Thyroid gland (tissue), 4 donors: Measurements from ENCODE around the gene LCN10.

Experiments
- CTCF ChIP-seq, 6 experiments: fragments of 200-600 bp in 3 of 6; fragments of 450-650 bp in 3 of 6; sonication (generic) in 3 of 6; IDR thresholded peaks; one replicate each; pipeline ENCODE4 v1.5.1; 2016 to 2019; ENCODE audit warnings: antibody characterized with exemption in 6 of 6, mild to moderate bottlenecking in 2 of 6, inconsistent platforms in 1 of 6, moderate library complexity in 1 of 6
- POLR2A ChIP-seq, 2 donors: fragments of 450-650 bp; IDR thresholded peaks; one replicate each; pipeline ENCODE4 v1.6.1; 2017; ENCODE audit warnings: antibody characterized with exemption in 2 of 2, mild to moderate bottlenecking in 2 of 2, moderate library complexity in 1 of 2

- TF ChIP-seq CTCF (IDR thresholded peaks at IDR 0.05) (no peak), POLR2A (IDR thresholded peaks at IDR 0.05) (no peak)
These were observed 54.2 kb downstream of the LCN10 start for GRCh38 chr9:136688274-136689107.
